Adrenal gland (tissue), 5 donors: Measurements from ENCODE around the gene HNRNPU.

Source experiments
- CTCF ChIP-seq, 6 experiments: fragments of 450-650 bp in 4 of 6; fragments of 200-600 bp in 2 of 6; sonication (generic) in 1 of 6; IDR thresholded peaks; 1 replicate in 5 of 6; 2 replicates in 1 of 6; pipeline versions ENCODE4 v1.5.1 to v1.8.0; 2016 to 2021; ENCODE audit warnings: antibody characterized with exemption in 6 of 6, mild to moderate bottlenecking in 2 of 6, moderate library complexity in 1 of 6
- POLR2A ChIP-seq, 2 donors: fragments of 450-650 bp; IDR thresholded peaks; one replicate each; pipeline ENCODE4 v1.6.1; 2017; ENCODE audit warnings: antibody characterized with exemption in 2 of 2, mild to moderate bottlenecking in 2 of 2, moderate library complexity in 1 of 2
- donor health status: DM: no; HTN: no; CAD: no.

GRCh38 chr1:244863491-244864252 is 671 bp downstream of the HNRNPU start:
- TF ChIP-seq CTCF (IDR thresholded peaks at IDR 0.05) (no peak), POLR2A (IDR thresholded peaks at IDR 0.05) (no peak)
